ENCODE results near the gene DNAJB13.

Gene DNAJB13

GRCh38 chr11:74019104-74019738 is 68.4 kb downstream of the DNAJB13 start:
- no peak for TF ChIP-seq CTCF (IDR thresholded peaks at IDR 0.05; ENCODE audit: low read depth, low read length, missing control alignments)
- DNase-seq (ENCODE audit: extremely low read depth, low read depth): no peak
- H3K4me3 ChIP-seq (replicated peaks; ENCODE audit: low read depth, low read length): no peak overlapping the region

GRCh38 chr11:74019860-74020259 is 69.0 kb downstream of the DNAJB13 start:
- no peak for TF ChIP-seq CTCF (IDR thresholded peaks at IDR 0.05; ENCODE audit: low read depth, low read length, missing control alignments)
- no peak for DNase-seq (ENCODE audit: extremely low read depth, low read depth)
- no peak overlapping the region for H3K4me3 ChIP-seq (replicated peaks; ENCODE audit: low read depth, low read length)

Data from HFF-Myc (cell line).